DLD1 (cell line): ENCODE results near the gene ACER3.
"Not testable (repeated sequence)": the region's sequence is repeated elsewhere in the genome, so short reads cannot be mapped to it uniquely, and the experiment has no call there.

Source experiments
- in situ Hi-C: cut with HindIII; loops from 2 replicates; pipeline ENCODE4 v1.10.0; 2017; ENCODE audit warnings: low sequenced_read_pairs

ACER3 gene

DNA sequence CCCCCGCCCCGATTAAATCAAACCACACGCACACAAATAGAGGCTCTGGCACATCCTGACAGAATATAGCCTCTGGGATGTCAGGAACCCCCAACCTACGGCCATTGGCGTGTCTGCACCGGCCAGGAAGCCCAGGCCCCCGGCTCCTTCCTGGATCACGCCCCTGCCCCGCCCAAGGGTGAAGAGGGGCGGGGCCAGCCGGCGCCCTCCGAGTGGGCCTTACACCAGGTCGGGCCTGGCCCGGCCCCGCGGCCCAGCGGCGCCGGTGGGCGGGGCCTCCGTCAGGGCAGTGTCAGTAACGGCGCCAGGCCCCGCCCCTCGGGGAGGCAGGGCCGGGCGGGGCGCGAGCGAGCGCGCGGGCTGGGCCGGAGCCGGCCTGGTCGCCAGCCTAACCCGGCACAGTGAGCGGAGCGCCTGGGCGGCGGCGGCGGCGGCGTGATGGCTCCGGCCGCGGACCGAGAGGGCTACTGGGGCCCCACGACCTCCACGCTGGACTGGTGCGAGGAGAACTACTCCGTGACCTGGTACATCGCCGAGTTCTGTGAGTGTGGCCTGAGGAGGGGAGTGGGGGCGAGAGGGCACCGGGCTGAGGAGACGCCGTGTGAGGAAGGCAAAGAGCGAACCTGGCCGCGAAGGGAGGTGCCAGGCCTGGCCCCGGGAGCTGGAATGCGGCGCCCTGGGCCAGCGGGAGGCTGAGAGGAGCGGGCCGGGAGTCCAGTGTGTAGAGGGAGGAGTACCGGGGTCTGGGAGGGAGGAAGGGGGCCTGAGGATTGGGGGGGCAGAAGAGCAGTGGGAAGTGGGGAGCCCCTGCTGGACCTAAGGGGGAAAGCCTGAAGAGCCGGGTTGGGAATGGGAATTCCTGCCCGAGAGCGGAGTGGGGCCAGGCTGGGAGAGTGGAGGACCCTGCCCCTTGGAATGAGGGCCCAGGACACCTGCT lies at the start of gene ACER3:
TSS of gene ACER3 (plus strand) at position 380 of the 937 bp plus-strand sequence. CDS start at position 439, 59 bp downstream.
- in situ Hi-C loops, result no loop called here

- in situ Hi-C loops, result no loop called here
Measured at GRCh38 chr11:76811259-76811658, 49.5 kb upstream of the ACER3 start.

DNA sequence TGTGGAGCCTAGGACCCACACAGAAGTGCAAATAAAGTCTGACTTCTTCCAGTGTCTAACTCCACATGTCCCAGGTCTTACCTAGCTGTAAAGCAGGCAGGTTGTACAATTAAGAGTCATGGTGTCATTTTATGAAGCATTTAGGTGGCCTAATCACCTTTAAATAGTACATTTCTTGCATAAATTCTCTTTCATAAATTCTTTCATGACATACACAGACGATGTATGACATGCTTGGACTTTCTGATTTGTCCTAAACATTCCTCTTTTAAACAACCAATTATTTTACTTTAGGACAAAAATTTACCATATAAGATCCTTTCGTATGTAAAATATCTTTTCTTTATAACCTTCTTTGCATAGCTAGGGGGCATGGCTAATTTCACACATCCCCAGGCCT lies 46.3 kb upstream of the ACER3 start:
- in situ Hi-C loops, result no loop called here

DNA sequence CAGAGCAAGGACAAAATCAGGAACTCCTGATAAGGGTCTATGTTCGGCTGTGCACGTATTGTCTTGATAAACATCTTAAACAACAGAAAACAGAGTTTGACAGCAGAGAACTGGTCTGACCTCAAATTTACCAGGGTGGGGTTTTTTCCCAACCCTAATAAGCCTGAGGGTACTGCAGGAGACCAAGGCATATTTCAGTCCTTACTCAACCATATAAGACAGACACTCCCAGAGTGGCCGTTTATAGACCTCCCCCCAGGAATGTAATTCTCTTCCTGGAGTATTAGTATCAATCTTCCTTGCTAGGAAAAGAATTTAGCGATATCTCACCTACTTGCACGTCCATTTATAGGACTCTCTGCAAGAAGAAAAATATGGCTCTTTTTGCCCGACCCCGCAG lies 45.0 kb upstream of the ACER3 start:
- in situ Hi-C loops, result not testable (repeated sequence)

GRCh38 chr11:76820184-76820566 lies 40.5 kb upstream of the ACER3 start:
- in situ Hi-C loops, result no loop called here

DNA sequence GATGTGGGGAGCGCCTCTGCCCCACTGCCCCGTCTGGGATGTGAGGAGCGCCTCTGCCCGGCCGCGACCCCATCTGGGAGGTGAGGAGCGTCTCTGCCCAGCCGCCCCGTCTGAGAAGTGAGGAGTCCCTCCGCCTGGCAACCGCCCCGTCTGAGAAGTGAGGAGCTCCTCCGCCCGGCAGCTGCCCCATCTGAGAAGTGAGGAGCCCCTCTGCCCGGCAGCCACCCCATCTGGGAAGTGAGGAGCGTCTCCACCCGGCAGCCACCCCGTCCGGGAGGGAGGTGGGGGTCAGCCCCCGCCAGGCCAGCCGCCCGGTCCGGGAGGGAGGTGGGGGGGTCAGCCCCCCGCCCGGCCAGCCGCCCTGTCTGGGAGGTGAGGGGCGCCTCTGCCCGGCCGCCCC lies 39.3 kb upstream of the ACER3 start:
- in situ Hi-C loops, result not testable (repeated sequence)

GRCh38 chr11:76822406-76822805 lies 38.3 kb upstream of the ACER3 start:
- in situ Hi-C loops, result no loop called here

- in situ Hi-C loops, result no loop called here
Measured at GRCh38 chr11:76823481-76824028, 37.2 kb upstream of the ACER3 start.

- in situ Hi-C loops, result no loop called here
Measured at GRCh38 chr11:76824083-76824939, 36.4 kb upstream of the ACER3 start.

- in situ Hi-C loops, result no loop called here
Measured at GRCh38 chr11:76824980-76825725, 35.6 kb upstream of the ACER3 start.

DNA sequence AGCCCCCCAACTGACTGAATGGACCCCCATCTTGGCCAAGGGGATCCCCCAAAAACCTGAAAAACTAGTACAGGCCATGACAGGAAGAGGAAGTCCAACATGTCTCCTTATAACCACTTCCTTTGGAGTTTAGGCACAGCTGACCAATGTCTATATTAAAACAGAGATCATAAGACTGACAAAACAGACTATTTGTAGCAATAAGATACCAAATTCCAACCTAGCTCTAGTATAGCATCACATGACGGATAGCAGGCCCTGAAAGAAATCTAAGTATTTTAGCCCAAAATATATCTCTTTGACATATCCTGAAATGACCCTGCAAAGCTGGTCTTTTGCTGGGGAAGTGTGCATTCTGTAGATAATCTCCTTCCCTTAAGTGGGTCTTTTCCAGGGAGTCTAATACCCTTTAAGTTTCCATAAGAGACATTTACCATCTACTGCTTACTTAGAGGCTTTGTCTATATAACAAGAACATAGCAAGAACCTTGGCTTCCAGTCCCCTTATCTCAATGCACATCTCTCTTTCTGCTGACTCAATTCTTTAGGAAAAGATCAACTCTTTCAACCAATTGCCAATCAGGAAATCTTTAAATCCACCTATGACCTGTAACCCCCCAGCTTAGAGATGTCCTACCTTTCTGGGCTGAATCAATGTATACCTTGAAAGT lies 34.9 kb upstream of the ACER3 start:
- in situ Hi-C loops, result no loop called here

DNA sequence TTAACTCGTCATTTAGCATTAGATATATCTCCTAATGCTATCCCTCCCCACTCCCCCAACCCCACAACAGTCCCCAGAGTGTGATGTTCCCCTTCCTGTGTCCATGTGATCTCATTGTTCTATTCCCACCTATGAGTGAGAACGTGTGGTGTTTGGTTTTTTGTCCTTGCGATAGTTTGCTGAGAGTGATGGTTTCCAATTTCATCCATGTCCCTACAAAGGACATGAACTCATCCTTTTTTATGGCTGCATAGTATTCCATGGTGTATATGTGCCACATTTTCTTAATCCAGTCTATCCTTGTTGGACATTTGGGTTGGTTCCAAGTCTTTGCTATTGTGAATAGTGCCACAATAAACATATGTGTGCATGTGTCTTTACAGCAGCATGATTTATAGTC lies 34.2 kb upstream of the ACER3 start:
- in situ Hi-C loops, result not testable (repeated sequence)

GRCh38 chr11:76827005-76827404 lies 33.7 kb upstream of the ACER3 start:
- in situ Hi-C loops, result not testable (repeated sequence)

DNA sequence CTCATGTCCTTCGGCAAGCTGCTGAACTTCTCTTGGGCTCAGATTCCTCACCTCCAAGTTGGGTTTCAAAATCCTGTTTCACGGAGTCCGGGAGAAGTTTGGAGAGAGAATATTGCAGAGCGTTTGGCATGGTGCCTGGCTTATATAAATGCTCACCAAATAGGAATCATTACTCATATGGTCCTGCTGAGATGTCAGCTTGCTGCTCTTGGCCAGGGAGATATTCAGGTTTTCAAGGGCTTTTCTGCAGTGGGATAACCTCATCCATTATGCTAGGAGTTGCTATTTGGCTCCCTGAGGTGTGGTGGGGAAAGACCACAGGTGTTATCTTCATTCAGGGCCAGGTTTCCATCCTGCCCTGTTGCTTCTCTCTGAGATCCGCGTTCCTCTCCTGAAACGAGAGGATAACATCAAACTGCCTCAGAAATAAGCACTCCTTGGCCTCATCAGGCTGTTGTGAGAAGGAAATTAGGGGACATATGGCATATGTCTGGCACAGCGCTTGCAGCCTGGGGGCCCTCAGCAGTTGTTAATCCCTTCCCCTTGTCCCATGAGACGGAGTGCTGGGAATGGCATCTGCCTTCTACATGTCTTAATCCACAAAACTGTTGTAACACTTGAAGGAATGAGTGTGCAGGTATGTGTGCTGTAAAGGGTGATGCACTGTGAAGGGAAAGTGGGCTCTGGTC lies 29.9 kb upstream of the ACER3 start:
- in situ Hi-C loops, result no loop called here

DNA sequence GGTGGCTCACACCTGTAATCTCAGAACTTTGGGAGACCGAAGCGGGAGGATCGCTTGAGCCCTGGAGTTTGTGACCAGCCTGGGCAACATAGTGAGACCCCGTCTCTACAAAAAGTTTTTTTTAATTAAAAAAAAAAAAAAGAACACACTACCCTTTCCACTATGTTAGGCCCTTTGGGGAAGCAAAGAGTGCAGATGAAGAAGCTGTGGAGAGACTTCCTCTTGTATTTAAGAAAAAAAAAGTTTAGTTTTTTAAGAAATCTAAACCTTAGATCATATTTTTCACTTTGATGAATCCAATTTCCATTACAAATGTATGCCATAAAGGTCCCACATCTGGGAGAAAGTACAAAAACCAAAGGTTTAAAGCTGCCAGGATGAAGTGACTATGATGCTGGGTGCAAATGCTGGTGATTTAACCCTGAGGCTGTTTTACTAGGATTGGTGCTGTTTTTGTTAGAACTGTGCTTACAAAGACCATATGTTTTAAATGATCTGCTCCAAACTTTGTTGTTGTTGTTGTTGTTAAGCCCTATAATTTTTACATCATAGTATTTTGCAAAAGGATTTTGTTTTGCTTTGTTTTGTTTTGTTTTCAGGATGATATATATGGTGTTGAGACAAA lies 28.9 kb upstream of the ACER3 start:
- in situ Hi-C loops, result no loop called here

- in situ Hi-C loops, result no loop called here
Measured at GRCh38 chr11:76832361-76832760, 28.4 kb upstream of the ACER3 start.

DNA sequence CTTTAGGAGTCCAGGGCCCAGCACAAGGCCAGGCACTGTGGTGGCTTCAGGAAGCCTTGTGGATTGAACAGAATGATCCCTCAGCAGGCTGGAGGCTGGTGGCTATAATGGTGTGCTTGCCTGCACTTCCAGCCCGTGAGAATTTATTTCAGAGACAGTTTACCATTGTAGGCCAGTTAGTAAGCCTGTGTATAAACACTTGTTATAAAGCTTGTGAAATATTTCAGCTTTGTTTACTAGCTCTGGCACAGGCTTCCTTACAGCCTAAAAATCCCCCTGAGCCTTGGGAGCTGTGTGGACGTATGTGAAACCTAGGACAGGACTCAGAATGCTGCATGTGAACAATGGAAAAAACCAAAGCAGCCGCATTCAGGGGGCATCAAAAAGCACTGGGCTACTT lies 26.6 kb upstream of the ACER3 start:
- in situ Hi-C loops, result no loop called here

GRCh38 chr11:76835036-76835435 lies 25.7 kb upstream of the ACER3 start:
- in situ Hi-C loops, result loop anchor here (5.0 kb wide), 1 partner anchor 38 kb away; no protein-coding TSS in a partner anchor
